Endothelial cell of umbilical vein (primary cell): ENCODE results near the gene ALDH1L2. TPM values are rescaled to one million over a fixed set of nuclear protein-coding genes. Genes with fewer than 3 reads are reported as not detected.

ENCODE experiments used
- BruUV-seq: library from RNA; stranded (reverse); fragments of 400-500 nt; replicated peaks from 2 replicates; lab custom pipeline; 2021; lab: Mats Ljungman, UMichigan
- CTCF ChIA-PET: fragments of 300-600, 350-600 bp; sonication (Branson Sonifier 250); formaldehyde crosslinking; loops from one replicate; lab custom pipeline; 2021; ENCODE audit warnings: antibody characterized with exemption, inconsistent platforms; lab: Charles Lee
- POLR2A ChIA-PET: fragments of 300-600, 350-600 bp; sonication (Branson Sonifier 250); formaldehyde crosslinking; loops from one replicate; lab custom pipeline; 2021; ENCODE audit warnings: antibody characterized with exemption, inconsistent platforms; lab: Charles Lee
- DNase-seq: peaks from one replicate; pipeline ENCODE4 v3.0.0-alpha.2; 2011; ENCODE audit warnings: low read depth, low spot score
- FAIRE-seq: peaks from 2 replicates; lab custom pipeline; 2011; peaks lifted over from hg19 to GRCh38; lab: Jason Lieb, UNC
- H2AFZ ChIP-seq: 2 replicates; pipeline ENCODE4 v1.6.0; 2012; ENCODE audit warnings: low read depth, low read length, control low read depth, inconsistent platforms
- H3K27ac ChIP-seq: 2 replicates; pipeline ENCODE4 v1.5.1; 2011; ENCODE audit warnings: low read depth, mild to moderate bottlenecking, control low read depth, low read length, moderate library complexity; ENCODE audit not compliant: insufficient read depth
- H3K27me3 ChIP-seq, 2 experiments: 2 replicates each; pipeline versions ENCODE4 v1.6.0 to v1.6.1; 2011; ENCODE audit warnings: low read length in 2 of 2, mixed read lengths in 1 of 2; ENCODE audit not compliant: control insufficient read depth in 2 of 2, insufficient read depth in 2 of 2
- H3K36me3 ChIP-seq, 2 experiments: 2 replicates in 1 of 2; 3 replicates in 1 of 2; pipeline ENCODE4 v1.5.1; 2011; ENCODE audit warnings: low read length in 2 of 2, mild to moderate bottlenecking in 1 of 2, moderate library complexity in 1 of 2; ENCODE audit not compliant: control insufficient read depth in 2 of 2, insufficient read depth in 2 of 2; ENCODE audit errors: extremely low read depth in 1 of 2
- H3K4me1 ChIP-seq: 3 replicates; pipeline ENCODE4 v1.5.1; 2011; ENCODE audit warnings: mild to moderate bottlenecking, low read length; ENCODE audit not compliant: control insufficient read depth, insufficient read depth; ENCODE audit errors: extremely low read depth
- H3K4me2 ChIP-seq: 2 replicates; pipeline ENCODE4 v1.6.1; 2011; ENCODE audit warnings: low read length, control low read depth, mixed read lengths; ENCODE audit not compliant: insufficient read depth
- H3K4me3 ChIP-seq, 3 experiments: fragments of 200-600 bp in 1 of 3; sonication (generic), shearing (Covaris generic) in 1 of 3; replicated peaks in 1 of 3; 2 replicates each; pipeline ENCODE4 v1.5.1; 2011 to 2016; ENCODE audit warnings: control low read depth in 3 of 3, low read length in 3 of 3, mild to moderate bottlenecking in 2 of 3, inconsistent platforms in 1 of 3, low read depth in 1 of 3, moderate library complexity in 1 of 3; ENCODE audit not compliant: insufficient read depth in 1 of 3
- H3K79me2 ChIP-seq: 2 replicates; pipeline ENCODE4 v1.6.0; 2012; ENCODE audit warnings: low read length, inconsistent platforms; ENCODE audit not compliant: control insufficient read depth, insufficient read depth
- H3K9ac ChIP-seq: replicated peaks from 2 replicates; pipeline ENCODE3; 2011; ENCODE audit warnings: low read length, control low read depth; ENCODE audit not compliant: insufficient read depth; ENCODE audit errors: extremely low read depth
- H3K9me1 ChIP-seq: replicated peaks from 3 replicates; pipeline ENCODE4 v1.6.0; 2011; ENCODE audit warnings: mild to moderate bottlenecking, low read length; ENCODE audit not compliant: control insufficient read depth, insufficient read depth; ENCODE audit errors: extremely low read depth
- H3K9me3 ChIP-seq: replicated peaks from 2 replicates; pipeline ENCODE4 v1.5.1; 2012; ENCODE audit warnings: low read length, inconsistent platforms; ENCODE audit not compliant: control insufficient read depth, insufficient read depth
- H4K20me1 ChIP-seq: replicated peaks from 2 replicates; pipeline ENCODE3; 2011; ENCODE audit warnings: mild to moderate bottlenecking, low read length; ENCODE audit not compliant: control insufficient read depth, insufficient read depth; ENCODE audit errors: extremely low read depth
- CTCF ChIP-seq, 2 donors: IDR thresholded peaks; 1 replicate in 1 of 2; 2 replicates in 1 of 2; pipeline ENCODE4 v1.5.1; 2011; ENCODE audit warnings: low read length in 2 of 2, mild to moderate bottlenecking in 2 of 2, moderate library complexity in 2 of 2, control low read depth in 1 of 2, inconsistent platforms in 1 of 2, low read depth in 1 of 2; ENCODE audit not compliant: insufficient read depth in 1 of 2; ENCODE audit errors: extremely low read depth in 1 of 2
- GATA2 ChIP-seq: IDR thresholded peaks from 2 replicates; pipeline ENCODE4 v1.7.0; 2011; ENCODE audit warnings: low read depth, mild to moderate bottlenecking, moderate library complexity, mixed read lengths, low read length; ENCODE audit not compliant: insufficient read length, insufficient read depth
- JUN ChIP-seq: IDR thresholded peaks from 2 replicates; pipeline ENCODE4 v1.6.1; 2011; ENCODE audit warnings: borderline replicate concordance, low read depth; ENCODE audit not compliant: insufficient read length, insufficient read depth
- MAX ChIP-seq: IDR thresholded peaks from 2 replicates; pipeline ENCODE4 v1.6.1; 2011; ENCODE audit not compliant: insufficient read depth, insufficient read length
- MYC ChIP-seq: IDR thresholded peaks from one replicate; pipeline ENCODE4 v1.6.1; 2011; ENCODE audit warnings: mild to moderate bottlenecking, low read depth, low read length
- POLR2A ChIP-seq: IDR thresholded peaks from 2 replicates; pipeline ENCODE4 v1.6.1; 2012; ENCODE audit warnings: low read depth, mild to moderate bottlenecking, control low read depth, low read length
- dilution Hi-C: fragments of 300-500 bp; cut with MboI; formaldehyde crosslinking; loops from one replicate; pipeline ENCODE4 v1.15.0; 2019; ENCODE audit warnings: low sequenced_read_pairs; ENCODE audit not compliant: extremely low pct_ligation_motif_present
- intact Hi-C: fragments of 100-400 bp; cut with micrococcal nuclease; formaldehyde crosslinking; loops from one replicate; pipeline ENCODE4 v1.10.0; 2022
- polyA plus RNA-seq, 4 experiments: library from polyadenylated mRNA; depleted of rRNA in 3 of 4; stranded (reverse) in 3 of 4; unstranded in 1 of 4; fragments of >200 nt; gene quantifications; 2 replicates each; pipeline versions ENCODE4 v1.2.1 to v1.2.3, GENCODE V29; 2011 to 2012; ENCODE audit warnings: missing spikeins in 1 of 4
- total RNA-seq: library from RNA; stranded (reverse); gene quantifications from 2 replicates; pipeline ENCODE4 v1.2.3, GENCODE V29; 2021

ALDH1L2 gene
- total and polyA plus RNA-seq, 2 donors (not counting 3 experiments of a cell fraction or from before 2014, with no cell fraction given): 1.4 to 2.5 TPM

- Histone ChIP-seq H3K27me3 (no peaks in the 10 kb centered on the region), H2AFZ (no peak overlapping the region), H4K20me1 (no peaks in the 10 kb centered on the region), H3K79me2 (no peaks in the 10 kb centered on the region), H3K4me1 (no peaks in the 10 kb centered on the region), H3K4me3 (no peak overlapping the region), H3K27ac (no peak overlapping the region), H3K4me2 (no peak overlapping the region), H3K36me3 (peaks cover 0 to 2% of the 10 kb centered on the region in 2 experiments), H3K9ac (no peak overlapping the region), H3K9me3 (no peaks in the 10 kb centered on the region), H3K9me1 (no peaks in the 10 kb centered on the region)
- BruUV-seq: no TSS peak
- dilution Hi-C loops (no loop called here), intact Hi-C loops (no loop called here)
- FAIRE-seq (no peak), DNase-seq (no peak)
- ChIA-PET CTCF (interaction anchor here (0.8 to 1.5 kb wide), 2 partner anchors 36 to 40 kb away, joined by 3 to 4 read pairs; no protein-coding TSS in a partner anchor), POLR2A (no interaction called here)
- no peak for TF ChIP-seq POLR2A
- no peak for TF ChIP-seq JUN
Measured at GRCh38 chr12:105013892-105014291, 70.4 kb downstream of the ALDH1L2 start.

GRCh38 chr12:105001476-105001875, 82.8 kb downstream of the ALDH1L2 start:
- dilution Hi-C loops: no loop called here
- no peak for FAIRE-seq

More at GRCh38 chr12:105001476-105001875, 82.8 kb downstream of the ALDH1L2 start:
- Histone ChIP-seq H4K20me1 (no peaks in the 10 kb centered on the region), H3K9me3 (no peaks in the 10 kb centered on the region), H3K79me2 (no peaks in the 10 kb centered on the region), H3K4me1 (no peaks in the 10 kb centered on the region), H3K27me3 (no peaks in the 10 kb centered on the region), H3K27ac (no peak overlapping the region), H3K36me3 (peaks cover 5 to 7% of the 10 kb centered on the region in 2 experiments), H3K9me1 (no peaks in the 10 kb centered on the region), H2AFZ (no peak overlapping the region), H3K4me3 (no peak overlapping the region), H3K4me2 (no peak overlapping the region), H3K9ac (no peak overlapping the region)
- intact Hi-C loops: no loop called here
- ChIA-PET POLR2A (no interaction called here), CTCF (interaction anchor here (0.8 kb wide), 1 partner anchor 24 kb away, joined by 3 read pairs; no protein-coding TSS in a partner anchor)
- no TSS peak for BruUV-seq
- TF ChIP-seq GATA2: no peak
- TF ChIP-seq MAX: no peak
- no peak for TF ChIP-seq MYC
- no peak for TF ChIP-seq CTCF (IDR thresholded peaks at IDR 0.05; ENCODE audit: extremely low read depth in 1 of 2, insufficient read depth in 1 of 2, low read depth in 1 of 2, low read length in 2 of 2)
- no peak for DNase-seq
